ENCODE measurements around the gene MYOZ2. TPM values are rescaled to one million over a fixed set of nuclear protein-coding genes. Genes with fewer than 3 reads are reported as not detected.

MYOZ2 gene
- total and polyA plus RNA-seq, 2 of the 13 experiments (the other 11 are each of a cell fraction or from before 2014, with no cell fraction given): 0.03 TPM; not detected in 1

- no peak for ATAC-seq
- H3K27ac ChIP-seq (ENCODE audit: extremely low read length, insufficient read depth, low read length): no peak overlapping the region
- CTCF ChIA-PET (ENCODE audit: low intra/inter-chr PET ratio, low total read pairs): no interaction called here
- H3K79me2 ChIP-seq (ENCODE audit: insufficient read depth, low read length): no peaks in the 10 kb centered on the region
- in situ Hi-C loops (cut with HindIII; ENCODE audit: extremely low pct_ligation_motif_present, low pct_unique_long_range_greater_than_20kb): no loop called here
- H4K20me1 ChIP-seq (ENCODE audit: insufficient read depth, low read length): no peaks in the 10 kb centered on the region
- no peak for FAIRE-seq
- POLR2A ChIA-PET: no interaction called here
- H3K27me3 ChIP-seq (ENCODE audit: control insufficient read depth in 1 of 2, insufficient read depth in 2 of 2, low read length in 2 of 2): no peaks in the 10 kb centered on the region
- no peak for DNase-seq (ENCODE audit: low spot score)
- BruUV-seq (replicated peaks): no TSS peak
- H2AFZ ChIP-seq (ENCODE audit: low read length): no peak overlapping the region
- WGBS (ENCODE audit: low lambda C conversion rate): 96% methylated on average over 3 of the region's 3 CpGs
- no peak overlapping the region for H3K4me3 ChIP-seq (replicated peaks in 1 of 3; ENCODE audit: insufficient read depth in 1 of 3, low read depth in 2 of 3, low read length in 3 of 3)
- no peak overlapping the region for H3K9ac ChIP-seq (ENCODE audit: insufficient read depth, low read depth, low read length)
- peaks cover 5 to 12% of the 10 kb centered on the region in 2 experiments; a peak in 2 of 5 replicates for H3K36me3 ChIP-seq (replicated peaks in 1 of 2; ENCODE audit: control insufficient read depth in 1 of 2, insufficient read depth in 2 of 2, low read length in 2 of 2)
- H3K4me1 ChIP-seq (ENCODE audit: insufficient read depth, low read length): no peaks in the 10 kb centered on the region
- H3K9me3 ChIP-seq (ENCODE audit: low read length): no peaks in the 10 kb centered on the region
- intact Hi-C loops (cut with micrococcal nuclease; ENCODE audit: unreplicated experiment): no loop called here
- no peak for TF ChIP-seq ISL2 (CRISPR knock-in tag; IDR thresholded peaks at IDR 0.05)
- no peak for TF ChIP-seq ZBTB40 (IDR thresholded peaks at IDR 0.05)
- TF ChIP-seq ZBTB40 (CRISPR knock-in tag; IDR thresholded peaks at IDR 0.05): no peak
- H3K4me2 ChIP-seq (ENCODE audit: low read depth, low read length): no peak overlapping the region
Observed at GRCh38 chr4:119231491-119231890, 95.9 kb downstream of the MYOZ2 start.

All from HepG2 (cell line).